ENCODE results near the gene PRDM10.

PRDM10 gene

GRCh38 chr11:130043575-130043974 lies 40.9 kb upstream of the PRDM10 start:
- no peak overlapping the region for H3K27ac ChIP-seq
- H3K4me3 ChIP-seq (ENCODE audit: low read depth, low read length): no peak overlapping the region
- in situ Hi-C loops (cut with HindIII; ENCODE audit: low pct_ligation_motif_present, low sequenced_read_pairs): no loop called here
- H3K27me3 ChIP-seq (replicated peaks): no peaks in the 10 kb centered on the region
- DNase-seq: no peak
- no peaks in the 10 kb centered on the region for H3K36me3 ChIP-seq (replicated peaks)
- no peak for TF ChIP-seq CTCF (IDR thresholded peaks at IDR 0.05; ENCODE audit: low read depth, low read length, missing control alignments)

DNA sequence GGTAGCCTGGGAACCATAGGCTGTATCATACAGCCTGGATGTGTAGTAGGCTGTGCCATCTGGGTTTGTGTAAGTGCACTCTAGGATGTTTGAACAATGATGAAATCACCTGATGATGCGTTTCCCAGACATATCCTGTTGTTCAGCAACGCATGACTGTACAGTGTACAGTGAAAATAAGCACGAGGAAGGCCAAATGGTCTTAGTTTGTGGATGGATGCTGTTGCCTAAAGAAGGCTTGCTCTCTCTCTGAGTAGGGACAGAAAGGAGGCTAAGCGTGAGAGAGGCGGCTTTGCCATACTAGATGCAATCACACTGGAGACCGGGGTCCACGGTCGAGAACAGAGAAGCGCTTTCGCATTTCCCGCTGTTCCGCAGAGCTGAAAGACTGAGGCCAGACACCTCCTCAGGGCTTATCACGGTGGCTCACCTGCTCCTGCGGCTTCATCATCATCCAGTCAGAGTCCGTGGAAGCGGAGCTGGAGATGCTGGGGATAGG lies 39.5 kb upstream of the PRDM10 start:
- no peak for TF ChIP-seq CTCF (IDR thresholded peaks at IDR 0.05; ENCODE audit: low read depth, low read length, missing control alignments)
- in situ Hi-C loops (cut with HindIII; ENCODE audit: low pct_ligation_motif_present, low sequenced_read_pairs): no loop called here

GRCh38 chr11:130040281-130040940 lies 37.8 kb upstream of the PRDM10 start:
- no peak for DNase-seq
- in situ Hi-C loops (cut with HindIII; ENCODE audit: low pct_ligation_motif_present, low sequenced_read_pairs): no loop called here
- TF ChIP-seq CTCF (IDR thresholded peaks at IDR 0.05; ENCODE audit: low read depth, low read length, missing control alignments): no peak
- Histone ChIP-seq H3K36me3 (replicated peaks) (no peaks in the 10 kb centered on the region), H3K27ac (no peak overlapping the region), H3K27me3 (replicated peaks) (no peaks in the 10 kb centered on the region), H3K4me3 (ENCODE audit: low read depth, low read length) (no peak overlapping the region)

More for the DNA sequence above, 39.5 kb upstream of the PRDM10 start:
- Histone ChIP-seq H3K27me3 (replicated peaks) (no peaks in the 10 kb centered on the region), H3K4me3 (ENCODE audit: low read depth, low read length) (no peak overlapping the region), H3K36me3 (replicated peaks) (no peaks in the 10 kb centered on the region), H3K27ac (peak overlapping the region; percentile 14)
- DNase-seq: peak; percentile 92

DNA sequence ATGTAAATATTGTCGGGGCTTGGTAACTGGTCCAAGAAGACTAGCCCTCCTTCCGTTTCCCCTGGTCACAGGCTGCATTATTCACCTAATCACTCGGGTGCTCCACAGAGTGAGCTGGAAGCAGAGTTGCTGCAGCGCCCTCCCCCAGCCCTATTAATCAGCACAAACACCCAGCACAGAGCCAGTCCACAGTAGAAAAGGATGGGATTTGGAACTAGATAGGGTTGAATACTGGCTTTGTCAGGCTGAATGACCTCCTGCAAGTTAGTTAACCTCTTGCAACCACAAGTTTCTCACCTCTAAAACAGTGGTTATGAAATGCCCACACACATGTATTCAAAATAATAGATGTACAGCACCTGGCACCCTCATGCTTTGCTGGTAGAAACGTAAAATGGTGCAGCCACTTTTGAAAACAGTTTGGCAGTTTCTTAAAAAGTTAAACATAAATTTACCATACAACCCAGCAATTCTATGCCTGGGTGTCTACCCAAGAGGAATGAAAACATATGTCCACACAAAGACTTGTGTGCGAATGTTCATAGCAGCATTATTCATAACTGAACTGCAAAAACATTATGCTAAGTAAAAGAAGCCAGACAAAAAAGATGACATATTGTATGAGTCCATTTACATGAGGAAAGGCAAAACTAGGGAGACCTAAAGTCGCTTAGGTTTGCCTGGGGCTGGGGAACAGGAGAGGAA lies 35.4 kb upstream of the PRDM10 start:
- no peaks in the 10 kb centered on the region for H3K27me3 ChIP-seq (replicated peaks)
- H3K4me3 ChIP-seq (ENCODE audit: low read depth, low read length): no peak overlapping the region
- H3K27ac ChIP-seq: no peak overlapping the region
- in situ Hi-C loops (cut with HindIII; ENCODE audit: low pct_ligation_motif_present, low sequenced_read_pairs): no loop called here
- no peak for TF ChIP-seq CTCF (IDR thresholded peaks at IDR 0.05; ENCODE audit: low read depth, low read length, missing control alignments)
- DNase-seq: peak; percentile 19
- no peaks in the 10 kb centered on the region for H3K36me3 ChIP-seq (replicated peaks)

- peak; percentile 70 for DNase-seq
- in situ Hi-C loops (cut with HindIII; ENCODE audit: low pct_ligation_motif_present, low sequenced_read_pairs): no loop called here
- H3K27ac ChIP-seq: no peak overlapping the region
These were observed 34.4 kb upstream of the PRDM10 start for GRCh38 chr11:130037058-130037457.

More at GRCh38 chr11:130037058-130037457, 34.4 kb upstream of the PRDM10 start:
- Histone ChIP-seq H3K36me3 (replicated peaks) (no peaks in the 10 kb centered on the region), H3K27me3 (replicated peaks) (no peaks in the 10 kb centered on the region), H3K4me3 (ENCODE audit: low read depth, low read length) (no peak overlapping the region)
- no peak for TF ChIP-seq CTCF (IDR thresholded peaks at IDR 0.05; ENCODE audit: low read depth, low read length, missing control alignments)

Data from brain microvascular endothelial cell (primary cell).